B cell (primary cell): ENCODE measurements around the gene CERK. TPM values are rescaled to one million over a fixed set of nuclear protein-coding genes. Genes with fewer than 3 reads are reported as not detected.

Experiments used
- ATAC-seq: fragments of 200-7000 bp; cut with Tn5 transposase; one replicate; pipeline ENCODE4 v1.10.0; 2021; ENCODE audit warnings: low read depth, mild to moderate bottlenecking, moderate number of reproducible peaks, moderate library complexity
- CTCF ChIA-PET: fragments of 350-600 bp; sonication (Branson Sonifier 250); formaldehyde crosslinking; loops from one replicate; lab custom pipeline; 2021; ENCODE audit warnings: antibody characterized with exemption, inconsistent platforms; lab: Charles Lee
- POLR2A ChIA-PET: fragments of 350-600 bp; sonication (Branson Sonifier 250); formaldehyde crosslinking; loops from one replicate; lab custom pipeline; 2021; ENCODE audit warnings: antibody characterized with exemption; lab: Charles Lee
- DNase-seq: peaks from one replicate; pipeline ENCODE4 v3.0.0; 2013
- H2AFZ ChIP-seq: 2 replicates; pipeline ENCODE4 v1.6.1; 2012; ENCODE audit warnings: mild to moderate bottlenecking, low read depth, low read length; ENCODE audit not compliant: insufficient read depth, poor library complexity, severe bottlenecking
- H3K27ac ChIP-seq, 2 donors: 1 replicate in 1 of 2; 2 replicates in 1 of 2; pipeline ENCODE4 v1.5.1; 2012 to 2013; ENCODE audit warnings: low read length in 2 of 2, mild to moderate bottlenecking in 2 of 2, moderate library complexity in 1 of 2
- H3K27me3 ChIP-seq, 4 experiments: fragments of 200-600 bp in 1 of 4; sonication (generic) in 1 of 4; replicated peaks in 1 of 4; 1 replicate in 2 of 4; 2 replicates in 2 of 4; pipeline versions ENCODE4 v1.6.1 to v1.7.0; 2013 to 2016; ENCODE audit warnings: low read length in 3 of 4, mild to moderate bottlenecking in 2 of 4, mixed read lengths in 1 of 4, moderate library complexity in 1 of 4; ENCODE audit not compliant: insufficient read depth in 4 of 4, control insufficient read depth in 3 of 4; ENCODE audit errors: control extremely low read depth in 1 of 4
- H3K36me3 ChIP-seq, 2 experiments: replicated peaks in 1 of 2; 1 replicate in 1 of 2; 2 replicates in 1 of 2; pipeline versions ENCODE4 v1.6.1 to v1.7.1; 2013; ENCODE audit warnings: low read length in 1 of 2; ENCODE audit not compliant: insufficient read depth in 2 of 2, control insufficient read depth in 1 of 2; ENCODE audit errors: control extremely low read depth in 1 of 2, extremely low read depth in 1 of 2
- H3K4me1 ChIP-seq, 2 donors: fragments of 200-600 bp in 1 of 2; sonication (generic) in 1 of 2; 1 replicate in 1 of 2; 2 replicates in 1 of 2; pipeline versions ENCODE4 v1.5.1 to v1.6.1; 2013 to 2017; ENCODE audit warnings: low read length in 2 of 2; ENCODE audit not compliant: control insufficient read depth in 2 of 2, insufficient read depth in 2 of 2
- H3K4me2 ChIP-seq: replicated peaks from 2 replicates; pipeline ENCODE3; 2012; ENCODE audit warnings: mild to moderate bottlenecking, low read depth, low read length; ENCODE audit not compliant: poor library complexity, severe bottlenecking
- H3K4me3 ChIP-seq, 5 experiments: fragments of 200-600 bp in 1 of 5; sonication (generic) in 1 of 5; 1 replicate in 3 of 5; 2 replicates in 2 of 5; pipeline versions ENCODE4 v1.5.1 to v1.7.0; 2011 to 2016; ENCODE audit warnings: low read length in 4 of 5, mild to moderate bottlenecking in 4 of 5, low read depth in 2 of 5, control low read depth in 1 of 5, moderate library complexity in 1 of 5; ENCODE audit not compliant: insufficient read depth in 1 of 5; ENCODE audit errors: control extremely low read depth in 1 of 5, extremely low read depth in 1 of 5
- H3K79me2 ChIP-seq: fragments of 200-600 bp; sonication (generic); one replicate; pipeline ENCODE4 v1.6.0; 2016; ENCODE audit warnings: low read length; ENCODE audit not compliant: control insufficient read depth, insufficient read depth
- H3K9ac ChIP-seq: fragments of 200-600 bp; sonication (generic); 2 replicates; pipeline ENCODE4 v1.6.1; 2017; ENCODE audit warnings: mild to moderate bottlenecking, low read length, moderate library complexity
- H3K9me3 ChIP-seq, 3 donors: one replicate each; pipeline versions ENCODE4 v1.6.1 to v1.7.1; 2013; ENCODE audit warnings: low read length in 2 of 3; ENCODE audit not compliant: control insufficient read depth in 2 of 3, insufficient read depth in 1 of 3; ENCODE audit errors: control extremely low read depth in 1 of 3
- H4K20me1 ChIP-seq: 2 replicates; pipeline ENCODE4 v1.6.0; 2012; ENCODE audit warnings: mild to moderate bottlenecking, low read length; ENCODE audit not compliant: insufficient read depth, control insufficient read depth, poor library complexity, severe bottlenecking
- H3K27ac Mint-ChIP-seq: one replicate; pipeline ENCODE4 v1.8.0; 2021; ENCODE audit warnings: mixed read lengths
- H3K27me3 Mint-ChIP-seq: one replicate; pipeline ENCODE4 v1.8.0; 2021; ENCODE audit warnings: mixed read lengths
- H3K4me1 Mint-ChIP-seq: one replicate; pipeline ENCODE4 v1.8.0; 2021; ENCODE audit warnings: mixed read lengths
- H3K4me3 Mint-ChIP-seq: one replicate; pipeline ENCODE4 v1.8.0; 2021; ENCODE audit warnings: mixed read lengths
- H3K9me3 Mint-ChIP-seq: one replicate; pipeline ENCODE4 v1.8.0; 2022; ENCODE audit warnings: mixed read lengths; ENCODE audit not compliant: insufficient read depth
- CTCF ChIP-seq: fragments of 200-600 bp; IDR thresholded peaks from one replicate; pipeline ENCODE4 v1.8.0; 2022; ENCODE audit warnings: antibody characterized with exemption, mild to moderate bottlenecking
- EZH2 ChIP-seq: IDR thresholded peaks from 2 replicates; pipeline ENCODE4 v1.6.1; 2012; ENCODE audit warnings: borderline replicate concordance, low read depth, mild to moderate bottlenecking, moderate library complexity, low read length; ENCODE audit not compliant: insufficient read depth, poor library complexity, severe bottlenecking
- WGBS: methylation state at CpG from one replicate; pipeline ENCODE4 v1.1.5; 2013; ENCODE audit warnings: missing lambda C conversion rate; ENCODE audit not compliant: insufficient coverage; 5-methylcytosine and 5-hydroxymethylcytosine counted together
- intact Hi-C: fragments of 100-400 bp; cut with micrococcal nuclease; formaldehyde crosslinking; loops from one replicate; pipeline ENCODE4 v1.10.0; 2022
- polyA plus RNA-seq: library from polyadenylated mRNA; depleted of rRNA; stranded (reverse); fragments of >200 nt; gene quantifications from 2 replicates; pipeline ENCODE4 v1.2.3, GENCODE V29; 2012
- total RNA-seq, 2 donors: library from RNA; stranded (reverse); fragments of 120-200 nt in 1 of 2; gene quantifications; 1 replicate in 1 of 2; 2 replicates in 1 of 2; pipeline versions ENCODE4 v1.2.3 to v1.2.4, GENCODE V29; 2013 to 2022

The CERK gene
- total and polyA plus RNA-seq, 2 donors (not counting 1 experiment from before 2014, with no cell fraction given), result 23.2 to 48.3 TPM

- Histone ChIP-seq H3K27me3 (no peaks in the 10 kb centered on the region), H3K36me3 (peaks cover 0 to 80% of the 10 kb centered on the region in 2 experiments), H3K79me2 (peaks cover 2% of the 10 kb centered on the region), H3K9me3 (peaks cover 0 to 4% (median 0%) of the 10 kb centered on the region in 3 donors), H3K4me3 (no peak overlapping the region), H4K20me1 (peaks cover 37% of the 10 kb centered on the region), H3K4me1 (no peaks in the 10 kb centered on the region), H3K4me2 (no peak overlapping the region), H3K9ac (no peak overlapping the region), H2AFZ (no peak overlapping the region), H3K27ac (no peak overlapping the region)
- no peak for ATAC-seq
- ChIA-PET CTCF (interaction anchor here (2.2 kb wide), 1 partner anchor 102 kb away, joined by 7 read pairs; no protein-coding TSS in a partner anchor), POLR2A (no interaction called here)
- intact Hi-C loops, result no loop called here
- peaks cover 1% of the 10 kb centered on the region for H3K4me1 Mint-ChIP-seq
- H3K4me3 Mint-ChIP-seq, result no peak overlapping the region
- DNase-seq, result no peak
- WGBS, result over 99% methylated on average over 16 of the region's 21 CpGs
- TF ChIP-seq CTCF (no peak), EZH2 (no peak)
- no peaks in the 10 kb centered on the region for H3K27me3 Mint-ChIP-seq
- H3K27ac Mint-ChIP-seq, result no peak overlapping the region
- no peaks in the 10 kb centered on the region for H3K9me3 Mint-ChIP-seq
Observed at GRCh38 chr22:46665151-46665695, 72.8 kb downstream of the CERK start.

- Histone ChIP-seq H3K4me2 (no peak overlapping the region), H3K4me1 (no peaks in the 10 kb centered on the region), H3K27ac (no peak overlapping the region), H3K27me3 (no peaks in the 10 kb centered on the region), H3K9ac (no peak overlapping the region), H3K9me3 (peaks cover 0 to 4% (median 0%) of the 10 kb centered on the region in 3 donors), H4K20me1 (peaks cover 46% of the 10 kb centered on the region), H3K79me2 (peaks cover 6% of the 10 kb centered on the region), H3K4me3 (no peak overlapping the region), H2AFZ (no peak overlapping the region), H3K36me3 (peaks cover 0 to 75% of the 10 kb centered on the region in 2 experiments)
- DNase-seq, result no peak
- 95% methylated on average over 13 of the region's 13 CpGs for WGBS
- TF ChIP-seq CTCF, result no peak
- no peak for TF ChIP-seq EZH2
- intact Hi-C loops, result no loop called here
- CTCF ChIA-PET, result no interaction called here
- no peak for ATAC-seq
- H3K4me1 Mint-ChIP-seq, result peaks cover 3% of the 10 kb centered on the region
- H3K4me3 Mint-ChIP-seq, result no peak overlapping the region
- H3K9me3 Mint-ChIP-seq, result no peaks in the 10 kb centered on the region
- POLR2A ChIA-PET, result no interaction called here
- H3K27me3 Mint-ChIP-seq, result no peaks in the 10 kb centered on the region
- H3K27ac Mint-ChIP-seq, result no peak overlapping the region
Observed at GRCh38 chr22:46664301-46664855, 73.7 kb downstream of the CERK start.
